Fibroblast of lung (primary cell): ENCODE data around the gene ATP2B3. TPM values are rescaled to one million over a fixed set of nuclear protein-coding genes. Genes with fewer than 3 reads are reported as not detected.

Experiments used
- DNase-seq, 2 donors: peaks; one replicate each; pipeline versions ENCODE4 v3.0.0 to v3.0.0-alpha.2; 2010; ENCODE audit warnings: low read depth in 2 of 2
- H2AFZ ChIP-seq: 2 replicates; pipeline ENCODE4 v1.5.1; 2012; ENCODE audit warnings: low read length, control low read depth, inconsistent platforms
- H3K27ac ChIP-seq: 2 replicates; pipeline ENCODE4 v1.5.1; 2011; ENCODE audit warnings: low read length, control low read depth; ENCODE audit not compliant: insufficient read depth
- H3K27me3 ChIP-seq: 2 replicates; pipeline ENCODE4 v1.5.1; 2011; ENCODE audit warnings: mild to moderate bottlenecking, low read length; ENCODE audit not compliant: control insufficient read depth, insufficient read depth
- H3K36me3 ChIP-seq: 2 replicates; pipeline ENCODE4 v1.5.1; 2011; ENCODE audit warnings: low read length; ENCODE audit not compliant: control insufficient read depth, insufficient read depth
- H3K4me1 ChIP-seq: 2 replicates; pipeline ENCODE4 v1.5.1; 2011; ENCODE audit warnings: low read length; ENCODE audit not compliant: control insufficient read depth, insufficient read depth; ENCODE audit errors: extremely low read depth
- H3K4me2 ChIP-seq: 2 replicates; pipeline ENCODE4 v1.5.1; 2011; ENCODE audit warnings: low read length, control low read depth; ENCODE audit not compliant: insufficient read depth; ENCODE audit errors: extremely low read depth
- H3K4me3 ChIP-seq, 4 experiments: fragments of 200-600 bp in 1 of 4; sonication (generic) in 1 of 4; replicated peaks in 1 of 4; 2 replicates each; pipeline ENCODE4 v1.5.1; 2011 to 2016; ENCODE audit warnings: low read length in 4 of 4, low read depth in 3 of 4, mild to moderate bottlenecking in 3 of 4, control low read depth in 2 of 4, inconsistent platforms in 1 of 4, mixed read lengths in 1 of 4; ENCODE audit not compliant: insufficient read depth in 1 of 4; ENCODE audit errors: control extremely low read depth in 1 of 4
- H3K79me2 ChIP-seq: 2 replicates; pipeline ENCODE4 v1.5.1; 2012; ENCODE audit warnings: mild to moderate bottlenecking, low read length, inconsistent platforms; ENCODE audit not compliant: control insufficient read depth, insufficient read depth
- H3K9ac ChIP-seq: 2 replicates; pipeline ENCODE4 v1.5.1; 2011; ENCODE audit warnings: mild to moderate bottlenecking, low read length, control low read depth; ENCODE audit not compliant: insufficient read depth
- H3K9me3 ChIP-seq: 2 replicates; pipeline ENCODE4 v1.5.1; 2012; ENCODE audit warnings: low read depth, low read length; ENCODE audit not compliant: control insufficient read depth, insufficient read depth
- H4K20me1 ChIP-seq: 2 replicates; pipeline ENCODE4 v1.5.1; 2011; ENCODE audit warnings: low read length; ENCODE audit not compliant: control insufficient read depth, insufficient read depth; ENCODE audit errors: extremely low read depth
- EZH2 ChIP-seq: IDR thresholded peaks from 2 replicates; pipeline ENCODE4 v1.5.1; 2012; ENCODE audit warnings: low read length, control low read depth, mild to moderate bottlenecking; ENCODE audit errors: missing control alignments
- polyA plus RNA-seq, 2 donors: library from polyadenylated mRNA; depleted of rRNA in 1 of 2; stranded (reverse) in 1 of 2; unstranded in 1 of 2; fragments of >200 nt; gene quantifications; 2 replicates each; pipeline ENCODE4 v1.2.1, GENCODE V29; 2011 to 2012; ENCODE audit warnings: missing spikeins in 1 of 2
- total RNA-seq: library from RNA; depleted of rRNA; stranded (reverse); fragments of >200 nt; gene quantifications from 2 replicates; pipeline ENCODE4 v1.2.1, GENCODE V29; 2014
- TF ChIP-seq, protein P1 (sequence below), 2 donors: IDR thresholded peaks in 1 of 2; conservative IDR thresholded peaks in 1 of 2; 1 replicate in 1 of 2; 2 replicates in 1 of 2; pipeline ENCODE4 v1.5.1; 2011 to 2012; ENCODE audit warnings: low read length in 2 of 2, control low read depth in 1 of 2, inconsistent platforms in 1 of 2, low read depth in 1 of 2, mild to moderate bottlenecking in 1 of 2

Gene ATP2B3
- total and polyA plus RNA-seq, 2 donors (not counting 1 experiment from before 2014, with no cell fraction given): not detected

DNA sequence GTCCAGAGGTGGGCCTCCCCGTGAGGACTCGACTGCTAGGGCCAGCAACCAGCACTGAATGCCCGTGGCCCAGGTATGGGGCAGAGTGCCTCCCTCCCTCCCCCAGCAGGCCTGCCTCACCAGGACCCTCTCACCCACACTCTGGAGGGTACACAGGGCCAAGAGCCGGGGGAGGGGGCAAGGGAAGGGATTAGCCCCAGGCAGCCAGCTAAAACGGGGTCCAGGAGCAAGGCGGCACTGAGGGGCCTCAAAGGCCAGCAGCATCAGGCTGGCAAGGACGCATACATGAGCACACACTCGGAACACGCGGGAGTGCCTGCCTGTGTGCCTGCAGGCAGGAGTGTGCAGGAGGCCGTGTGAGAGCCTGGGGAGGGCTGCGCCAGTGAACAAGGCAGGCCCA, 111.2 kb downstream of the ATP2B3 start:
- no peak overlapping the region for H3K9ac ChIP-seq
- TF ChIP-seq, protein P1, sequence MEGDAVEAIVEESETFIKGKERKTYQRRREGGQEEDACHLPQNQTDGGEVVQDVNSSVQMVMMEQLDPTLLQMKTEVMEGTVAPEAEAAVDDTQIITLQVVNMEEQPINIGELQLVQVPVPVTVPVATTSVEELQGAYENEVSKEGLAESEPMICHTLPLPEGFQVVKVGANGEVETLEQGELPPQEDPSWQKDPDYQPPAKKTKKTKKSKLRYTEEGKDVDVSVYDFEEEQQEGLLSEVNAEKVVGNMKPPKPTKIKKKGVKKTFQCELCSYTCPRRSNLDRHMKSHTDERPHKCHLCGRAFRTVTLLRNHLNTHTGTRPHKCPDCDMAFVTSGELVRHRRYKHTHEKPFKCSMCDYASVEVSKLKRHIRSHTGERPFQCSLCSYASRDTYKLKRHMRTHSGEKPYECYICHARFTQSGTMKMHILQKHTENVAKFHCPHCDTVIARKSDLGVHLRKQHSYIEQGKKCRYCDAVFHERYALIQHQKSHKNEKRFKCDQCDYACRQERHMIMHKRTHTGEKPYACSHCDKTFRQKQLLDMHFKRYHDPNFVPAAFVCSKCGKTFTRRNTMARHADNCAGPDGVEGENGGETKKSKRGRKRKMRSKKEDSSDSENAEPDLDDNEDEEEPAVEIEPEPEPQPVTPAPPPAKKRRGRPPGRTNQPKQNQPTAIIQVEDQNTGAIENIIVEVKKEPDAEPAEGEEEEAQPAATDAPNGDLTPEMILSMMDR (conservative IDR thresholded peaks at IDR 0.05 in 1 of 2, IDR thresholded peaks at IDR 0.05 in 1 of 2; ENCODE audit: low read depth in 1 of 2, low read length in 2 of 2): no peak
- TF ChIP-seq EZH2: no peak
- no peak for DNase-seq

DNA sequence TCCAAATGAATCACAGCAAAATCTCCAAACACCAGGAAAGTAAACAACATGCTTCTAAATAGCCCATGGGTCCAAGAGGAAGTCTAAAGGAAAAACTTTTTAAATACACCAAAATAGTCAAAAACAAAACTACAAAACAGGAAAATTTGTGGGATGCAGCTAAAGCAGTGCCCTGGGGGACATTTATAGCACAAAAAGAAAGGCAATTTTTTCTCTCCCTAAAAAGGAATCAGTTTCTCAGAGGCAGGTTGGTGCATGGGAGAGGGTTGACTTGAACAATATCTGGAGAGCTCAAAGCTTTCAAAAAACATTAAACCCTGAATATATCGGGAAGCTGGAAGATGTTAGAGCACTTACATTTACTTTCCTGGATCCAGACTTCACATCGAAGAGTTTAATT, 113.9 kb downstream of the ATP2B3 start:
- Histone ChIP-seq H3K9me3 (no peaks in the 10 kb centered on the region), H3K36me3 (no peaks in the 10 kb centered on the region), H3K79me2 (no peaks in the 10 kb centered on the region), H3K4me2 (no peak overlapping the region), H3K27ac (no peak overlapping the region), H3K4me1 (no peaks in the 10 kb centered on the region), H3K27me3 (peaks cover 2% of the 10 kb centered on the region), H2AFZ (no peak overlapping the region), H3K9ac (no peak overlapping the region), H3K4me3 (no peak overlapping the region), H4K20me1 (no peaks in the 10 kb centered on the region)
- no peak for DNase-seq
- TF ChIP-seq, protein P1 (conservative IDR thresholded peaks at IDR 0.05 in 1 of 2, IDR thresholded peaks at IDR 0.05 in 1 of 2; ENCODE audit: low read depth in 1 of 2, low read length in 2 of 2): no peak
- TF ChIP-seq EZH2: no peak

More for the DNA sequence above, 111.2 kb downstream of the ATP2B3 start:
- H3K9me3 ChIP-seq: no peaks in the 10 kb centered on the region
- H2AFZ ChIP-seq: no peak overlapping the region
- H3K4me3 ChIP-seq: no peak overlapping the region
- H3K27ac ChIP-seq: no peak overlapping the region
- H4K20me1 ChIP-seq: no peaks in the 10 kb centered on the region
- H3K4me1 ChIP-seq: no peaks in the 10 kb centered on the region
- no peaks in the 10 kb centered on the region for H3K79me2 ChIP-seq
- no peaks in the 10 kb centered on the region for H3K27me3 ChIP-seq
- no peak overlapping the region for H3K4me2 ChIP-seq
- no peaks in the 10 kb centered on the region for H3K36me3 ChIP-seq

DNA sequence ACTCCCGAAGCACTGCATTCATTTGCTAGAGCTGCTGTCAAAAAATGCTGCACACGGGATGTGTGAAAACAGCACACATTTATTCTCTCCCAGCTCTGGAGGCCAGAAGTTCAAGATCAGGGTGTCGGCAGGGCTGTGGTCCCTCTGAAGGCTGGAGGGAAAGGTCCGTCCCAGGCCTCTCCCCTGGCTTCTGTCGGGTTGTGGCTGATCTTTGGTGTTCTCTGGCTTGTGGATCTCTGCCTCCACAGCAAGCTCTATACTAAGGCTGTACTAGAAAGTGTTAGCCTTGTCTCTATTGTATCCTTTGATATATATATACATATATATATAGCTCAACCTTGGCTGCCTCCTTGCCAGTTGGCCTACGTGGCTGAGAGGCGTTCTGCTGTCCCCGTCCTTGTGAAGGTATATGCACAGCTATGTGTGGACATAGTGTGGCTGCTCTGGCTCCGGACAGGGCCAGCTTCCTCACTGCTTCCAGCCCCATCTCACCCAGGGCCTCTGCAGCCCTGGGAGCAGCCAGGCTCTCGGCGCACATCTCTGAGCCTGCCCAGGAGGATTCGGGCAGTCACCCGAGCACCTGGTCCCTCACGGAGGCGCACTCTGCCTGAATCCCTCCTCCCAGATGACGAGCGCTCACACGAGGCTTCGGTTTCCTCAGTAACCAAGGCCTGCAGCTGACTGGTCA, 114.6 kb downstream of the ATP2B3 start:
- no peak overlapping the region for H3K9ac ChIP-seq
- no peaks in the 10 kb centered on the region for H3K36me3 ChIP-seq
- H3K79me2 ChIP-seq: no peaks in the 10 kb centered on the region
- peaks cover 2% of the 10 kb centered on the region for H3K27me3 ChIP-seq
- no peak for TF ChIP-seq EZH2
- TF ChIP-seq, protein P1 (conservative IDR thresholded peaks at IDR 0.05 in 1 of 2, IDR thresholded peaks at IDR 0.05 in 1 of 2; ENCODE audit: low read depth in 1 of 2, low read length in 2 of 2): no peak
- H3K4me2 ChIP-seq: no peak overlapping the region
- DNase-seq: no peak
- no peak overlapping the region for H3K4me3 ChIP-seq
- no peaks in the 10 kb centered on the region for H3K9me3 ChIP-seq
- H2AFZ ChIP-seq: no peak overlapping the region
- H3K27ac ChIP-seq: no peak overlapping the region
- H3K4me1 ChIP-seq: no peaks in the 10 kb centered on the region
- H4K20me1 ChIP-seq: no peaks in the 10 kb centered on the region

Other genes with a start within 250 kb of the ATP2B3 start
- gene PNMA6F, start 195.9 kb upstream of the ATP2B3 start, total RNA-seq: not detected in 2 replicates
- gene PNMA6F, start 195.9 kb upstream of the ATP2B3 start, polyA plus RNA-seq: not detected in 2 replicates
- gene ZNF275, start 183.5 kb upstream of the ATP2B3 start, total RNA-seq: 6.2 and 6.3 TPM in 2 replicates
- 11.7 and 12.2 TPM in 2 replicates for gene ZNF275, start 183.5 kb upstream of the ATP2B3 start, polyA plus RNA-seq
- not detected in 2 replicates for gene PNMA6E, start 116.3 kb upstream of the ATP2B3 start, total RNA-seq
- not detected in 2 replicates for gene PNMA6E, start 116.3 kb upstream of the ATP2B3 start, polyA plus RNA-seq
- gene ZFP92, start 106.2 kb upstream of the ATP2B3 start, total RNA-seq: 0.17 and 0.26 TPM in 2 replicates
- gene ZFP92, start 106.2 kb upstream of the ATP2B3 start, polyA plus RNA-seq: 0.06 and 0.09 TPM in 2 replicates
- gene TREX2, start 71.6 kb upstream of the ATP2B3 start, total RNA-seq: 1.8 and 3.1 TPM in 2 replicates
- gene TREX2, start 71.6 kb upstream of the ATP2B3 start, polyA plus RNA-seq: 0.08 TPM in 1 of 2 replicates, not detected in the other
- gene HAUS7, start 47.1 kb upstream of the ATP2B3 start, total RNA-seq: 7.3 and 10.5 TPM in 2 replicates
- 10.4 and 17.1 TPM in 2 replicates for gene HAUS7, start 47.1 kb upstream of the ATP2B3 start, polyA plus RNA-seq
- gene BGN, start 22.7 kb upstream of the ATP2B3 start, total RNA-seq: 10.1 and 18.7 TPM in 2 replicates
- gene BGN, start 22.7 kb upstream of the ATP2B3 start, polyA plus RNA-seq: 21.4 and 61.7 TPM in 2 replicates
- gene CCNQ, start 81.5 kb downstream of the ATP2B3 start, total RNA-seq: 24.4 and 28.2 TPM in 2 replicates
- gene CCNQ, start 81.5 kb downstream of the ATP2B3 start, polyA plus RNA-seq: 19.9 and 22.8 TPM in 2 replicates
- gene DUSP9, start 129.6 kb downstream of the ATP2B3 start, total RNA-seq: under 0.01 TPM in 1 of 2 replicates, not detected in the other
- not detected in 2 replicates for gene DUSP9, start 129.6 kb downstream of the ATP2B3 start, polyA plus RNA-seq
- 0.26 and 0.33 TPM in 2 replicates for gene PNCK, start 156.2 kb downstream of the ATP2B3 start, total RNA-seq
- gene PNCK, start 156.2 kb downstream of the ATP2B3 start, polyA plus RNA-seq: 0.08 TPM in 1 of 2 replicates, not detected in the other
- gene SLC6A8, start 170.3 kb downstream of the ATP2B3 start, total RNA-seq: 9.8 and 11.1 TPM in 2 replicates
- 7.7 and 13.2 TPM in 2 replicates for gene SLC6A8, start 170.3 kb downstream of the ATP2B3 start, polyA plus RNA-seq
- 94.8 and 133 TPM in 2 replicates for gene BCAP31, start 206.7 kb downstream of the ATP2B3 start, total RNA-seq
- 94.0 and 114 TPM in 2 replicates for gene BCAP31, start 206.7 kb downstream of the ATP2B3 start, polyA plus RNA-seq
- 6.9 and 12.7 TPM in 2 replicates for gene ABCD1, start 207.2 kb downstream of the ATP2B3 start, total RNA-seq
- gene ABCD1, start 207.2 kb downstream of the ATP2B3 start, polyA plus RNA-seq: 4.0 and 4.6 TPM in 2 replicates
- gene PLXNB3, start 246.6 kb downstream of the ATP2B3 start, total RNA-seq: 1.0 and 4.3 TPM in 2 replicates
- 1.6 and 1.9 TPM in 2 replicates for gene PLXNB3, start 246.6 kb downstream of the ATP2B3 start, polyA plus RNA-seq